ENCODE results near the gene MIEN1.
"Not testable (repeated sequence)": the region's sequence is repeated elsewhere in the genome, so short reads cannot be mapped to it uniquely, and the experiment has no call there.

Gene MIEN1

GRCh38 chr17:39739885-39740356 is 9.6 kb upstream of the MIEN1 start:
- DNase-seq: no peak

DNA sequence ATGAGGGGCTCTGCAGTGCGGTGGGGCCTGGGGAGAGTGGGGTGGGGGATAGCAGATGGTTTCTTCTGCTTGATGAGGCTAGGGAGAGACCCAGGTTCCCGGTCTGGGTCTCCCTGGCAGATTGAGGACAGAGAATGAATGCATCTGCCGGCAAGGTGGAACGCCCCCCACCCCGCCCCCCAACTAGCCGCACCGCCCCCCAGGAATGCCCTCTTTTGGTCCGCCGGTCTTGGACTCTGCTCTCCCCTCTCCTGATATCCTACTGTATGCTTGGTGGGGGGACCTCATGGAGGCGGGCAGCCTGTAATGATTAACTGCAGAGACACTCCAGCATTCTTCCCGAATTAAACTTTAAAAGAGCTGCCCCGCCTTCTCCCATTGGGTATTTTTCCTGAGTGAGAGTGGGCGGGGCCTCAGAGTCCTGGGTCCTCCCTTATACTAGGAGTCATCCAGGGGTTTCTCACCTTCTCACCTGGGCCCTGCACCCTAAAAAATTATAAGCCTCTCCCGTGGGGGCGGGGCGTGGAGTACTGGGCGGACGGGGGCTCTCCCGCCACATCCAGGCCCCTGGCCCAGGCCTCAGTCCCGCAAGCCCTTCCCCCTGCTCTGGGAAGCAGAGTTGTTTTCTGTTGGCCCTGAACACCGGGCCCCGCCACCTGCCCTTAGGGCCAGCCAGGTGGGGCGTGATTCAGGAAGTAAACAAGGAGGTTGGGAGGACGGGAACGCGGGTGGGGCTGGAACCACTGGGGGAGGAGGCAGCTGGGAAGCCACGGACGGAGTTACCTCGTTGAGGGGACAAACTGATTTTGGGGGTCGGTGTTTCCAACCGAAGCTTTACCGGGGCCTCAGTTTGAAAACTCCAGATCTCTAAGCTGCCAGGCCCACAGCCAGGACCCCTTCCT is 8.9 kb upstream of the MIEN1 start:
- no peak for DNase-seq

DNA sequence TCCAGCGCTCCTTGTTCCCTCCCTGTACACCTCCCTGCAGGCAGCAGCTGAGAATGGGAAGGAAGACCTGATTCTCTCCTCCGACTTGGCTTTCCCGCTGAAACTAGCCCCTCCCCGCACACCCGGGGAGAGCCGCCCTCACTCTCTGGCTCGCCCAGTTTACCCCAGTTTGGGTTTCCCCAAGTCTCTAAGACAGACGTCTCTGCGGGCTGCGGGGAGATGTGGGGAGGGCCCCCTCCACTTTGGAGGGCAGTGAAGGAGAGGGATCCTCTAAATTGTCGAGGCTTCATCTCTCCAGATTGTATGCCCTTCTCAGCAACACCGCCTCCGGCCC is 8.2 kb upstream of the MIEN1 start:
- peak; percentile 23 for DNase-seq

DNA sequence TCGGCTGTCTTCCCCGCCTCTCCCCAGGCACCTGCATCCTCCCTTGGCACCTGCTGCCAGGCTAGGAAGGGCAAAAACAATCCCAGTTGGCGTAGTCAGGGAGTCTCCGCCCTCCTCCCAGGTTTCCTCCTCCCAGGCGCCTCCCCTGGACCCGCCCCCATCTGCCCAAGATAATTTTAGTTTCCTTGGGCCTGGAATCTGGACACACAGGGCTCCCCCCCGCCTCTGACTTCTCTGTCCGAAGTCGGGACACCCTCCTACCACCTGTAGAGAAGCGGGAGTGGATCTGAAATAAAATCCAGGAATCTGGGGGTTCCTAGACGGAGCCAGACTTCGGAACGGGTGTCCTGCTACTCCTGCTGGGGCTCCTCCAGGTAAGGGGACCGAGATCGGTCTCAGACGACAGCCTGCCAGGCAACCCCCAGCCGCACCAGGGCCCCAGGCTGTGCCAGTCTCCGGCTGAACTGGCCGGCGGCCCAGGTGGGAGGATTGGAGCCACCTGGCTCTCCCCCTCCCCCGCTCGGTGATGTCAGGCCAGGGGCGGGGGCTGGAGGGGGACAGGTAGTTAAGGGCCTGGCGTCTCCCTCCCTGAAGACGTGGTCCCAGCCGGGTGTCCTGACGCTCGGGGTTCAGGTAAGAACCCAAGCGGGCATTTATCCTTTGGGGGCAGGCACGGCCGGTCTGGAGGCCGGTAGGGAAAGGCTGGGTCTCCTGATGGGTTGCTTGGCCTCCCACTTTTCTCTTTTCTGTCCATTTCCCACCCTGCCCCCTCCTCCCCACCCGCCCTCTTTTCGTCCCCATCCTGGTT is 7.6 kb upstream of the MIEN1 start, which contains the start of gene GRB7:
Gene GRB7, plus strand, starts transcription at position 179 of the 808 bp plus-strand sequence. CDS start 4,364 bp downstream, outside the sequence.
- DNase-seq: no peak

DNA sequence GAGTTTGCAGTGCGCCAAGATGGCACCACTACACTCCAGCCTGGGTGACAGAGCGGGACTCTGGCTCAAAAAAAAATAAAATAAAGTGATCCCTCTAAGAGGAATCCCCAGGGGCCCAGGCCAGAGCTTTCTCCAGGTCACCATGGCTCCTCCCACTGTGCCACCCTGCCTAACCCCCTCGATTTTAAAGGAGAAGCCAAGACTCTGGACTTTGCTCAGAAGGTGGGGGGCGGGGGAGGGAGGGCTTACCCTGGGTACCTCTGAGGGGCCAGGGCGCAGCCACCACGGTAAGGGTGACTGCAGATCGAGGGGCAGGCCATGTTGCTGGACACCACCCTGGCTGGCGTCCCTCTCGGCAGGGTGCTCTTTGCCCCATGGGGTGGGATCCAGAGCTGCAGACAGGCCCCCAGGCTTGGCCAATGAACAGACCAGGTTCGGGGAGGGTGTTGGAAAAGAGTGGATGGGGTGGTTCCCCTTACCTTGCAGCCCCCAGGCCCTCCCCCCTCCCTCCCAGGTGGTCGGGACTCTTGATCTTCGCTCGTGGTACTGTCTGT is 7.0 kb upstream of the MIEN1 start:
- no peak for DNase-seq

GRCh38 chr17:39736319-39737165 is 6.2 kb upstream of the MIEN1 start:
- DNase-seq: no peak

- no peak for DNase-seq
These were observed 5.5 kb upstream of the MIEN1 start for GRCh38 chr17:39735882-39736281.

DNA sequence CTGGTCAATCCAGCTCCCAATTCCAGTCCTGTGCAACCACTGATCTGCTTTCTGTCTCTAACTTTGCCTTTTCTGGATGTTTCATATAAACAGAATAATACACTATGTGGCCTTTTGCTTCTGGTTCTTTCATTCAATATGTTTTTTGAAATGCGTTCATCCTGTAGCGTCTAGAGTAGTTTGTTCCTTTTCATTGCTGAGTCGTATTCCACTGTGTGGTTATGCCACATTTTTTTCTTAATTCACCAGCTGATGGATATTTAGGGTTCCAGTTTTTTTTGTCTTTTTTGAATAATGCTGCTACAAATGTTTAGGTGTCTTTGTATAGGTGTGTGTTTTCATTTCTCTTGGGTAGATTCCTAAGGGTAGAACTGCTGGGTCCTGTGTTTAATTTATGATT is 2.3 kb upstream of the MIEN1 start:
- DNase-seq: no peak

GRCh38 chr17:39729280-39729851 is 966 bp downstream of the MIEN1 start:
- no peak for DNase-seq

DNA sequence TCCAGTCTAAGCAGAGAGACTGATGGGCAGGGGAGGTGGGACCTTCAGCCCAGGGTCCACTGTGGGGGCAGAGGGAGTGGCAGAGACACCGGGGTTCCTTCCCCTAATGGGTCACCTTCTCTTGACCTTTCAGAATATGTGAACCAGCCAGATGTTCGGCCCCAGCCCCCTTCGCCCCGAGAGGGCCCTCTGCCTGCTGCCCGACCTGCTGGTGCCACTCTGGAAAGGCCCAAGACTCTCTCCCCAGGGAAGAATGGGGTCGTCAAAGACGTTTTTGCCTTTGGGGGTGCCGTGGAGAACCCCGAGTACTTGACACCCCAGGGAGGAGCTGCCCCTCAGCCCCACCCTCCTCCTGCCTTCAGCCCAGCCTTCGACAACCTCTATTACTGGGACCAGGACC is 2.8 kb downstream of the MIEN1 start:
- no peak for DNase-seq

GRCh38 chr17:39726617-39727016 is 3.7 kb downstream of the MIEN1 start:
- DNase-seq: no peak

- DNase-seq: not testable (repeated sequence)
These were observed 4.4 kb downstream of the MIEN1 start for GRCh38 chr17:39725923-39726322.

DNA sequence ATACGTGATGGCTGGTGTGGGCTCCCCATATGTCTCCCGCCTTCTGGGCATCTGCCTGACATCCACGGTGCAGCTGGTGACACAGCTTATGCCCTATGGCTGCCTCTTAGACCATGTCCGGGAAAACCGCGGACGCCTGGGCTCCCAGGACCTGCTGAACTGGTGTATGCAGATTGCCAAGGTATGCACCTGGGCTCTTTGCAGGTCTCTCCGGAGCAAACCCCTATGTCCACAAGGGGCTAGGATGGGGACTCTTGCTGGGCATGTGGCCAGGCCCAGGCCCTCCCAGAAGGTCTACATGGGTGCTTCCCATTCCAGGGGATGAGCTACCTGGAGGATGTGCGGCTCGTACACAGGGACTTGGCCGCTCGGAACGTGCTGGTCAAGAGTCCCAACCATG is 5.6 kb downstream of the MIEN1 start:
- DNase-seq: no peak

DNA sequence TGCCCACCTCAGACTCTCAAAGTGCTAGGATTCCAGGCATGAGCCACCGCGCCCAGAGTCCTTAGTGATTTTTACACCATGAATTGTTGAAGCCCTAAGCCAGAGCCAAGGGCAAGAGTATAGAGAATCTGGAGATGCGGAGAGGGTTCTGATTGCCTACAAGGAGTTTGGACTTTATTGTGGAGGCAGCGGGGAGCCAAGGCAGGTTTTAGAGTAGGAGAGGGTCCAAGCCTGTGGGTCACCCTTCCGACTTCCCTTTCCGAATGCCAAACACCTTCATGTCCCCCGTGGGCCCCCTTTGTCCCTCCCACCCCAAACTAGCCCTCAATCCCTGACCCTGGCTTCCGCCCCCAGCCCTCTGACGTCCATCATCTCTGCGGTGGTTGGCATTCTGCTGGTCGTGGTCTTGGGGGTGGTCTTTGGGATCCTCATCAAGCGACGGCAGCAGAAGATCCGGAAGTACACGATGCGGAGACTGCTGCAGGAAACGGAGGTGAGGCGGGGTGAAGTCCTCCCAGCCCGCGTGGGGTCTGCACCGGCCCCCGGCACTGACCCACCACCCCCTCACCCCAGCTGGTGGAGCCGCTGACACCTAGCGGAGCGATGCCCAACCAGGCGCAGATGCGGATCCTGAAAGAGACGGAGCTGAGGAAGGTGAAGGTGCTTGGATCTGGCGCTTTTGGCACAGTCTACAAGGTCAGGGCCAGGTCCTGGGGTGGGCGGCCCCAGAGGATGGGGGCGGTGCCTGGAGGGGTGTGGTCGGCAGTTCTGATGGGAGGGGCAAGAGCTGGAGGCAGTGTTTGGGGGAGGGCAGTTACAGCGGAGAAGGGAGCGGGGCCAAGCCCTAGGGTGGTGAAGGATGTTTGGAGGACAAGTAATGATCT is 7.1 kb downstream of the MIEN1 start:
- DNase-seq: no peak

DNA sequence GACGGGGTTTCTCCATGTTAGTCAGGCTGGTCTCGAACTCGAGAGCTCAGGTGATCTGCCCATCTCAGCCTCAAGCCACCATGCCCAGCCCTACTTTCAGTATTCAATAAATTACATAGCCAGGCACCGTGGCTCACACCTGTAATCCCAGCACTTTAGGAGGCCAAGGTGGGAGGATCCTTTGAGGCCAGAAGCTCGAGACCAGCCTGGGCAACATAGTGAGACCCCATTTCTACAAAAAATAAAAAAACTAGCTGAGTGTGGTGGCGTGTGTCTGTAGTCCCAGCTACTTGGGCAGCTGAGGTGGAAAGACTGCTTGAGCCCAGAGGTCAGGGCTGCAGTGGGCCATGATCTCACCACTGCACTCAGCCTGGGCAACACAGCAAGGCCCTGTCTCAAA is 8.2 kb downstream of the MIEN1 start:
- no peak for DNase-seq

- no peak for DNase-seq
These were observed 10.6 kb downstream of the MIEN1 start for GRCh38 chr17:39719563-39720355.

DNA sequence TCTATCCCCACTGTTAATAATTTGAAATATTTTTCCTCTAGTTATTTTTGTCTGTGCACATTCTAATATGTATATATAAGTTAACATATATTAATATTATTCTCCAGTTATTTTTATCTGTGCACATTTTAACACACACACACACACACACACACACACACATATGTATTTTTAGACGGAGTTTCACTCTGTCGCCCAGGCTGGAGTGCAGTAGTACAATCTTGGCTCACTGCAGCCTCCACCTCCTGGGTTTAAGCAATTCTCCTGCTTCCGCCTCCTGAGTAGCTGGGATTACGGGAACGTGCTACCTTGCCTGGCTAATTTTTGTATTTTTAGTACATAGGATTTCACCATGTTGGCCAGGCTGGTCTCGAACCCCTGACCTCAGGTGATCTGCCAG is 12.7 kb downstream of the MIEN1 start:
- DNase-seq: no peak

- DNase-seq: no peak
These were observed 13.3 kb downstream of the MIEN1 start for GRCh38 chr17:39716879-39717536.

GRCh38 chr17:39716073-39716818 is 14.1 kb downstream of the MIEN1 start:
- no peak for DNase-seq

All from activated T-cell treated with anti-CD3 and anti-CD28 coated beads for 4 hours (primary cell).